Renal cortex interstitium (tissue), 11 donors: ENCODE data around the gene FAM98B. TPM values are rescaled to one million over a fixed set of nuclear protein-coding genes. Genes with fewer than 3 reads are reported as not detected.

Source experiments
- DNase-seq, 11 donors: peaks; one replicate each; pipeline ENCODE4 v3.0.0-alpha.2; 2013; ENCODE audit warnings: low read depth in 9 of 11, low spot score in 4 of 11; ENCODE audit errors: extremely low read depth in 1 of 11
- polyA plus RNA-seq, 3 donors: library from polyadenylated mRNA; unstranded; fragments of 120-200 nt; gene quantifications; one replicate each; pipeline ENCODE4 v1.2.1, GENCODE V29; 2013; ENCODE audit not compliant: insufficient read length in 3 of 3

Gene FAM98B
- polyA plus RNA-seq, 3 donors: 68.2 to 90.3 (median 74.2) TPM

- DNase-seq: no peak
Measured at GRCh38 chr15:38487378-38487777, 33.5 kb downstream of the FAM98B start.

GRCh38 chr15:38490242-38490922 is 36.5 kb downstream of the FAM98B start:
- no peak for DNase-seq

GRCh38 chr15:38496151-38496550 is 42.2 kb downstream of the FAM98B start:
- DNase-seq: no peak

DNA sequence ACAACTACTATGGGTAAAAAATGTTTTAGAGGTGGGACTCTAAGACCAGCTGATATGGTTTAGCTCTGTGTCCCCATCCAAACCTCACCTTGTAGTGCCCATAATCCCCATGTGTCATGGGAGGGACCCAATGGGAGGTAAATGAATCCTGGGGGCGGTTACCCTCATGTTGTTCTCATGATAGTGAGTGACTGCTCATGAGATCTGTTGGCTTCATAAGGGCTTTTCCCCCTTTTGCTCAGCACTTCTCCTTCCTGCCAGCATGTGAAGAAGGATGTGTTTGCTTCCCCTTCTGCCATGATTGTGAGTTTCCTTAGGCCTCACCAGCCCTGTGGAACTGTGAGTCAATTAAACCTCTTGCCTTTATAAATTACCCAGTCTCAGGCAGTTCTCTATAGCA is 45.7 kb downstream of the FAM98B start:
- DNase-seq: no peak

DNA sequence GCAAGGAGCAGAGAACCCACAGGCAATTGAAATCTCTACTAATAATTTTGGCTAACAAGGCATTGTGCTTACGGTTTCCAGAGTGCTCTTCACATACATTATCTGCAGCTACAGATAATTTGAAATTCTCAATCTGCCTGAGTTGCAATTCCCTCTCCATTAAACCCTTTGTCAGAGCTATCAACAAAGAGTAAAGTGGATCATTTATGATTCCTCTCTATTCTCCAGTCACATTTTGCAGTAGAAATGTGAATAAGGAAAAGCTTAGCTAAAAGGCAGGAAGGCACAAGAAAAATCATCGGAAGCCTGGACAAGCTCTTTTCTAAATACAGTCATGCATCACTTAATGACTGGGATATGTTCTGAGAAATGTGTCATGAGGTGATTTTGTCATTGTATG is 49.6 kb downstream of the FAM98B start:
- DNase-seq: no peak

GRCh38 chr15:38504680-38505467 is 50.9 kb downstream of the FAM98B start:
- DNase-seq: no peak

GRCh38 chr15:38506997-38507396 is 53.1 kb downstream of the FAM98B start:
- no peak for DNase-seq

GRCh38 chr15:38507570-38507969 is 53.6 kb downstream of the FAM98B start:
- DNase-seq: no peak

DNA sequence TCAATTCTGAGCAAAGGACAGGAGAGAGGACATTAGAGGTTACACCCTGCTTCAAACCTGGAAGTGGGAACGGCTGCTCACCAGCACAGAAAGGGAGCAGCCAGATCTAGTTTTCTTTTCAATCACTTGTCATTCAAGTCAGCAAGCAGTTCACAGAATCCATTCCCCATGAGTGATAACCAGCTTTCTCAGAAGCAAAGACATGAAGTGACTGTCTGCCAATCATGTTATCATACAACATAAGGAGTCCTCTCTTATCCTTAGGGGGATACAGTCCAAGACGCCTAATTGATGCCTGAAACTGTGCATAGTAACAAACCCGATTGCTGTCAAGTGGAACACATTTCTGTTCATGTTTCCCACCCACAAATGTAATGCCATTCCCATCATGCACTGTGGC is 54.7 kb downstream of the FAM98B start:
- DNase-seq: no peak

DNA sequence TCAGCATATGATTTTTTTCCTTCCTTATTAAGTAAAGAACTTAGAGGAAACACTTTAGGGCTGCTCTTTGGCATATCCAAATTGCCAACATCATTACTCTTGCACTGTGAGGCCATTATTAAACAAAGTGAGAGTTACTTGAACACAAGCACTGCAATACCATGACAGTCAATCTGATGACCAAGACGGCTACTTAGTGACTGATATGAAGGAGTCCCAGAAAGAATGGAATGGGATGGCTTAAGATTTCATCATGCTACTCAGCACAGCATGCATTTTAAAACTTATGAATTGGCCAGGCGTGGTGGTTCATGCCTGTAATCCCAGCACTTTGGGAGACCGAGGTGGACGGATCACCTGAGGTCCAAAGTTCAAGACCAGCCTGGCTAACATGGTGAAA is 55.2 kb downstream of the FAM98B start:
- DNase-seq: no peak

DNA sequence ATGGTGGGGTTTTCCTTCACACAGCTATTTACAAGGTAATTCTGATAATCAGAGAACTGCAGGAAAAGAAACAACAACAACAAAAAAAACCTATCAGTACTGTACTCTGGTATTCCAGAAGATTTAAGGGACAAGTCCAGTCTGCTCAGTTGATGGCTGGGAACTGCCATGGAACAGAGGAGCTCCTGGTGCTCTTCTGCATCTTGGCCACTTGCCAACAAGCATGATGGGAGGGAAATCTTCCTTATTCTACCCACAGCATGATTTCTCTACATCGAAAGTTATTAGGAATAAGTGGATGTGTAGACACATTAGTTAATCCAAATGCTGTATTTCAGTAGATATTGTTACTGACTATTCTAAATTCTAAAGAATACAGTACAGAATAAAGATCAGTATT is 59.0 kb downstream of the FAM98B start:
- DNase-seq: no peak

GRCh38 chr15:38514601-38515000 is 60.7 kb downstream of the FAM98B start:
- peak in 8 of 11 donors; percentile 6 to 44 (median 14) for DNase-seq

DNA sequence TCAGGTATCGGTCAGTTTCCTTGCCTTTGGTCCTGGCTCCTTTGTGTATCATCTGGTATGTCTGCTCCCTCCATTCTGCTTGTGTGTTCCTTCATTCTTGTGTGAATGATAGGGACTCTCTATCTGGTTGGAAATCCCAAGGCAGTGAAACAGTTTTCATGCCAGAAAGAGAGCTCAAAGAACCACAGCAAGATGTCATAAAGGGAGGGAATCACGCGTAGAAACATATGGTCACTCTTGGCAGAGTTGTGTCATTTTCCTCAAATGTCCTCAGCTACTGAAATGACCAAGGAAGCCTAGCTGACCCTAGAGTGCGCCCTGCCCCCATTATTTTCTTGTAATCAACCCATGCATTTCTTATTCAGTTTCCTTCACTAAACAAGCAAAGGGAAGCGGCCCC is 62.7 kb downstream of the FAM98B start:
- no peak for DNase-seq

DNA sequence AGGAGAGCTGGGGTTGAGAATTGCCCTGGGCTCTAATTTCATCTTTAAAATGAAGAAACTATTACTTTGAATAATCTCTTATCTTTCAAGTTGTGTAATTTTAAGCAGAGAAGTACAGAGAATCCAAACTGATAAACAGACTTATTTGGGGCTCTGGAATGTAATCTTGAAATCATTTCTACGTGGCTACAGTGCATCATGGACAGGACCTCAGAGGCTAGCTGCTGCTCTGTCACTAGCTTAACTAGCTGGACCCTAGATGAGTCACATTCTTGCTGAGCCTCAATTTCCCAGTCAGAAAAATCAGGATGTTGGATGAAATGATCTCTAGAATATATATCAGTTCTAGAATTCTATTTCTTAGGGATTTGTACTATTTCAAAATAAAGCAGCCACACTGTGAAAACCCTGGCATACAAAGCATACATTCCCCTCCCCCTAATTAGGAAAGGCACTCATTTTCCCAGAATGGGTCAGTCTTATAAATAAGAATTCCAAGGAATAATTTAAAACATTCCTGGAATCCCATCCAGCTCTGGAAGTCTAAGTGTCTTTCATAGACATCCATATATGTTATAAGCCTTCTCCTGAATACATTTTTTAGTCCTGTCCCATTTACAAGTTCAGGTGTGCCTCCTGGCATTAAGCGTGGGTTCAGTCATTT is 63.5 kb downstream of the FAM98B start:
- no peak for DNase-seq

DNA sequence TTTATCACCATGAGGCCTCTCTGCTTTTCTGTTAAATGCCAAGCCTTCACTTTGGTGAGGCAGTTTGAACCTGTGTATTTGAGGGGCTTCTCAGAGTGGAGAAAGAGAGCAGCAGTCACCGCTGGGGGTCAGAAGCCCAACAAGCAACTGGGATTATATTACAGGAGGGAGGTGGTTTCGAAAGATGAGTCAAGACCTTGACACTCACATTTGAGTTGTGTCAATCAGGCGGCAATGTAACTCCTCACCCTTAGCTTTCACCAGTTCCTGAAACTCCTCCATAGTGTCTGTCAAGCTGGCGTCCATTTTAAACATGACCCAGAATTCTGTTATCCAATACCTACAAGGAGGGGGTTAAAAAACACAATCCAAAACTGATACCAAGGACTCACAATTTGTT is 64.2 kb downstream of the FAM98B start:
- DNase-seq: no peak

- no peak for DNase-seq
Measured at GRCh38 chr15:38520035-38520434, 66.1 kb downstream of the FAM98B start.

DNA sequence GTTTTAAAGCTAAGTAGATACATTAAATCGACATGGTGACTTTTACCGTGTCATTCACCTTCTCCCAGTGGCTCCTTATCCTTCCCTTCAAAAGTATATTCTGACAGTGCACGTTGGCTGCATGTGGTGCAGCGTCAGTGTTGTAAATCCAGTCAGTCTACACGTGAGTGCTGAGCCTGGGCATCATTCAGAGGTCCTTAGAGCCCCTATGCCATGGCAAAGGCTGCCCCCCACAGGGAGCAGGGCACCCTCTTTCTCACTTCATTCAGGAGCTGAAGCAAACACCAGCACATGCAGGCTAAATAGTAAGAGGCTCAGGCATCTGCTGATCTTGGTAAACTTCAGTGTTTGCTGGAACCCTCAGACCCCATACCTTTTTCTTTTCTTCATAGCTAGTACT is 67.4 kb downstream of the FAM98B start:
- DNase-seq: no peak

DNA sequence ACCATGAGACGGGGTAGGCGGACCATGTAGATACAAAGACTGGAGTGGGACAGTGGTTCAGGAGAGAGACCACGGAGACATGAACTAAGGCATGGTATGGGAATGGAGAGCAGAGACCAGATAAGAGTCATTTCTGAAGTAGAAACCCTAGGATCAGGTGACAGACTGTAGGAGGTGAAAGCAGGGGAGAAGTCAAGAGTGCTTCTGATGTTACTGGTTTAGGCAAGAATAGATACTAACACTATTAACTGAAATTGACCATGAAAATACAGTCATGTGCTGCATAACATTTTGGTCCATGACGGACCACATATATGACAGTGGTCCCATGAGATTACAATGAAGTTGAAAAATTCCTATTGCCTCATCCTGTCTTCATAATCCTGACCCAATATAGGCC is 69.0 kb downstream of the FAM98B start:
- DNase-seq: no peak

- no peak for DNase-seq
Measured at GRCh38 chr15:38524156-38524555, 70.2 kb downstream of the FAM98B start.

DNA sequence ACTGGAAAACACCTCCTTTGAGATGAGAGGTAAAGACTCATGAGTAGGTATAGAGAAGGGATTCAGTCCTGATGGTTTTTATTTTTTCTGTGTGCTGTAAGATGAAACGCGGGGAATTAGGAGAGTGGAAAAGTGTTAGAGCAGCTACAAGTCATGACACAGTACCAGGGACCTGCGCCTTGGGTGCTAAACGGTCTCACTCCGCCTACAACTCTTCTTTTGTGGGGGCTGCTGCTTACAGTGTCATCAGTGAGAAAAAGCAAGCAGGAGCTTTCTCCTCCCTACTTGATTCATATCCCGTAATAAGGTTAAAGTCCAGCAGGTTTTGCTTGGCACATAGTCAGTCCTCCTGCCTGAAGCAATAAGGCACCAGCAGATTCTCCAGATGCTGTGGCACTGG is 71.6 kb downstream of the FAM98B start:
- DNase-seq: no peak
